ENCODE results near the gene KNSTRN.

GRCh38 chr15:40344217-40344616 is 38.3 kb upstream of the KNSTRN start:
- no peak for TF ChIP-seq CTCF (conservative IDR thresholded peaks at IDR 0.05; ENCODE audit: low read depth, low read length)
- no peak for TF ChIP-seq EZH2 (IDR thresholded peaks at IDR 0.05; ENCODE audit: low read length, unreplicated experiment)
- TF ChIP-seq EZH2phosphoT487 (IDR thresholded peaks at IDR 0.05; ENCODE audit: borderline replicate concordance, low read length), result no peak

Data from PC-3 (cell line).